ENCODE measurements around the gene GLIS2. TPM values are rescaled to one million over a fixed set of nuclear protein-coding genes. Genes with fewer than 3 reads are reported as not detected.

Gene GLIS2
- total and polyA plus RNA-seq, 2 of the 4 experiments (the other 2 are of a cell fraction) = 0.36 to 8.4 TPM

DNA sequence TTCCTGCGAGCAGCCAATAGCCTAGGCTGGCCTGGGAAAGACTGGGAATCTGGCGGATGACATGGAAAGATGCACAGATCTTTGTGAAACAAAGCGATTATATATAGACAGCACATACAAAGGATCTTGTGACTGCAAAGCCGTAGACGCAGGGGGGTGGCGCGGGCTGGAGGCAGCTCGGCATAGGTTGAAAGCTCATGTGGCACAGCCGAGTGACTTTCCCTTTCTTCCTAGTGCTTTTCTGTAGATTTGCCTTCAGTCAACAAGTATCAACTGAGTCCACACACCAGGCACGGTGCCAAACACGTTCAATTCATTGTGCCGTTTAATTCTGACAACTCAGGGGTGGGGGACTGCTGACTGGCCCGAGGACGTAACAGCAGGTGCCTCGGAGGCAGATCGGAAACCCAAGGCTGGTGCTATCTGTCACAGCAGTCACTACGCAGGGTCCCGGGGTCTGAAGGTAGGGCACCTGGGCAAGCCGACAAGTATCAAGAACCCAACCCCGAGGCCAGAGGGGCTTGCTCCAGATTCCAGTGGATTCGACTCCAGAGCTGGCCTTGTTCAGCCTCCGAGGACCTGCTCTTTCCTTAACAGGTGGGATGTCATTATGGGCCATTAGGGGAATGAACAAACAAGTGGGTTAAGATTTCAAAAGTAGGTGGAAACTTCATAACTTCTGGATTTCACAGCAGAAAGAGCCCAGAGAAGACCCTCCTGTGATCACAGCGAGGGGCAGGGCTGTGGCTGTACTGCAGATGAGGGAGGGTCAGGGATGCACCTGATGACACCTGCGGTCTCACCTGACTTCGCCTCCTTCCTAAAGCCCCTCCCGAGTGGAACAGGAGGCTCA lies 29.3 kb downstream of the GLIS2 start:
- in situ Hi-C loops (cut with MboI; ENCODE audit: low sequenced_read_pairs) (no loop called here), dilution Hi-C loops (cut with HindIII; ENCODE audit: low sequenced_read_pairs, unreplicated experiment) (no loop called here), intact Hi-C loops (cut with micrococcal nuclease) (no loop called here)
- WGBS, 2 experiments (ENCODE audit: extremely low coverage in 2 of 2, insufficient read length in 1 of 2) = 88% methylated on average over 20 of the region's 26 CpGs; no CpG with 5 or more reads in 1 of the 2 experiments
- DNase-seq = no peak
- peaks cover 10% of the 10 kb centered on the region; the same call in 1 of the 2 replicates for H3K9me1 ChIP-seq (ENCODE audit: insufficient read depth, low read length)
- H3K9ac ChIP-seq (ENCODE audit: low read depth, low read length) = no peak overlapping the region
- H4K20me1 ChIP-seq (ENCODE audit: insufficient read depth, low read length) = peaks cover 74% of the 10 kb centered on the region
- H3K18ac ChIP-seq (ENCODE audit: low read depth, low read length) = no peak overlapping the region
- H3K4me1 ChIP-seq (ENCODE audit: control insufficient read depth, insufficient read depth, low read length) = peaks cover 8% of the 10 kb centered on the region; the same call in 1 of the 2 replicates
- no peak overlapping the region for H2BK20ac ChIP-seq (ENCODE audit: low read depth, low read length)
- H3K4me2 ChIP-seq (ENCODE audit: low read depth, low read length) = no peak overlapping the region
- H3K23ac ChIP-seq (ENCODE audit: low read depth, low read length) = no peak overlapping the region
- no peak overlapping the region for H2AFZ ChIP-seq (replicated peaks; ENCODE audit: low read length, poor library complexity)
- no peaks in the 10 kb centered on the region for H3K27me3 ChIP-seq (ENCODE audit: control insufficient read depth, insufficient read depth, low read length)
- H3K14ac ChIP-seq (replicated peaks; ENCODE audit: low read depth, low read length) = no peak overlapping the region
- H2AK9ac ChIP-seq (replicated peaks; ENCODE audit: low read depth, low read length, poor library complexity) = no peak overlapping the region
- H2AK5ac ChIP-seq (ENCODE audit: low read depth, low read length) = no peak overlapping the region
- peaks cover 7% of the 10 kb centered on the region for H3K36me3 ChIP-seq (ENCODE audit: control insufficient read depth, insufficient read depth, low read length)
- no peak overlapping the region for H3K4me3 ChIP-seq (ENCODE audit: insufficient read depth, low read depth, low read length)
- H3K56ac ChIP-seq (ENCODE audit: extremely low read depth, insufficient read depth, low read length) = no peak overlapping the region
- no peak overlapping the region for H4K5ac ChIP-seq (ENCODE audit: low read depth, low read length)
- BruUV-seq (replicated peaks) = no TSS peak
- H3K79me1 ChIP-seq (ENCODE audit: low read depth in 1 of 2, low read length in 2 of 2) = peaks cover 47 to 89% of the 10 kb centered on the region in 2 experiments
- ATAC-seq (ENCODE audit: low read depth) = no peak
- no peak overlapping the region for H3K27ac ChIP-seq (ENCODE audit: insufficient read depth, low read length)
- no peak overlapping the region for H4K91ac ChIP-seq (ENCODE audit: insufficient read depth, low read depth, low read length)
- no peak overlapping the region for H2BK5ac ChIP-seq (ENCODE audit: low read depth, low read length, poor library complexity, severe bottlenecking)
- no peak overlapping the region for H3K4ac ChIP-seq (ENCODE audit: low read depth, low read length)
- H4K8ac ChIP-seq (ENCODE audit: low read depth in 2 of 2, low read length in 2 of 2) = no peak overlapping the region
- H3K9me3 ChIP-seq (ENCODE audit: control insufficient read depth, insufficient read depth, low read length) = no peaks in the 10 kb centered on the region
- no peak overlapping the region for H2BK15ac ChIP-seq (ENCODE audit: low read depth, low read length)
- ChIA-PET POLR2A (ENCODE audit: unreplicated experiment) (no interaction called here), CTCF (interaction anchor here (0.8 kb wide), 1 partner anchor 15 kb away, joined by 3 read pairs; no protein-coding TSS in a partner anchor)
- no peak overlapping the region for H2BK120ac ChIP-seq (ENCODE audit: low read depth, low read length)
- TF ChIP-seq, protein P1, sequence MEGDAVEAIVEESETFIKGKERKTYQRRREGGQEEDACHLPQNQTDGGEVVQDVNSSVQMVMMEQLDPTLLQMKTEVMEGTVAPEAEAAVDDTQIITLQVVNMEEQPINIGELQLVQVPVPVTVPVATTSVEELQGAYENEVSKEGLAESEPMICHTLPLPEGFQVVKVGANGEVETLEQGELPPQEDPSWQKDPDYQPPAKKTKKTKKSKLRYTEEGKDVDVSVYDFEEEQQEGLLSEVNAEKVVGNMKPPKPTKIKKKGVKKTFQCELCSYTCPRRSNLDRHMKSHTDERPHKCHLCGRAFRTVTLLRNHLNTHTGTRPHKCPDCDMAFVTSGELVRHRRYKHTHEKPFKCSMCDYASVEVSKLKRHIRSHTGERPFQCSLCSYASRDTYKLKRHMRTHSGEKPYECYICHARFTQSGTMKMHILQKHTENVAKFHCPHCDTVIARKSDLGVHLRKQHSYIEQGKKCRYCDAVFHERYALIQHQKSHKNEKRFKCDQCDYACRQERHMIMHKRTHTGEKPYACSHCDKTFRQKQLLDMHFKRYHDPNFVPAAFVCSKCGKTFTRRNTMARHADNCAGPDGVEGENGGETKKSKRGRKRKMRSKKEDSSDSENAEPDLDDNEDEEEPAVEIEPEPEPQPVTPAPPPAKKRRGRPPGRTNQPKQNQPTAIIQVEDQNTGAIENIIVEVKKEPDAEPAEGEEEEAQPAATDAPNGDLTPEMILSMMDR (conservative IDR thresholded peaks at IDR 0.05; ENCODE audit: low read depth, low read length) = no peak
- TF ChIP-seq FOS (IDR thresholded peaks at IDR 0.05; ENCODE audit: low read depth, low read length) (no peak), MAFK (IDR thresholded peaks at IDR 0.05; ENCODE audit: low read depth, low read length) (no peak), ELK1 (IDR thresholded peaks at IDR 0.05; ENCODE audit: borderline replicate concordance, low read depth, low read length) (no peak), USF2 (IDR thresholded peaks at IDR 0.05; ENCODE audit: low read depth, low read length) (no peak), BHLHE40 (IDR thresholded peaks at IDR 0.05; ENCODE audit: low read depth, low read length) (no peak), CEBPB (IDR thresholded peaks at IDR 0.05; ENCODE audit: low read depth, low read length) (no peak), POLR2A (IDR thresholded peaks at IDR 0.05; ENCODE audit: low read depth, low read length) (no peak), CHD1 (IDR thresholded peaks at IDR 0.05; ENCODE audit: low read depth, low read length) (no peak), RAD21 (IDR thresholded peaks at IDR 0.05; ENCODE audit: low read length) (no peak), MAZ (IDR thresholded peaks at IDR 0.05; ENCODE audit: borderline replicate concordance, low read depth, low read length) (no peak), SMC3 (IDR thresholded peaks at IDR 0.05; ENCODE audit: low read depth, low read length) (no peak), MXI1 (IDR thresholded peaks at IDR 0.05; ENCODE audit: borderline replicate concordance, low read depth, low read length) (no peak), NFE2L2 (IDR thresholded peaks at IDR 0.05; ENCODE audit: low read depth, low read length) (no peak), RCOR1 (IDR thresholded peaks at IDR 0.05; ENCODE audit: insufficient replicate concordance, low read length) (no peak)

Data from IMR-90 (cell line).